Coronary artery (tissue), 2 donors: ENCODE measurements around the gene PKP1.

Experiments
- DNase-seq: peaks from one replicate; pipeline ENCODE4 v3.0.0-alpha.2; 2017; ENCODE audit warnings: low spot score
- H3K27ac ChIP-seq, 2 donors: fragments of 200-600 bp; sonication (generic); one replicate each; pipeline ENCODE4 v1.5.1; 2016 to 2019
- H3K4me3 ChIP-seq: fragments of 200-600 bp; sonication (generic); 2 replicates; pipeline ENCODE4 v1.5.1; 2016; ENCODE audit warnings: mild to moderate bottlenecking, moderate library complexity
- TF ChIP-seq, protein P1 (sequence below): fragments of 200-600 bp; sonication (generic); IDR thresholded peaks from one replicate; pipeline ENCODE4 v1.5.1; 2019; ENCODE audit warnings: antibody characterized with exemption

PKP1 gene

DNA sequence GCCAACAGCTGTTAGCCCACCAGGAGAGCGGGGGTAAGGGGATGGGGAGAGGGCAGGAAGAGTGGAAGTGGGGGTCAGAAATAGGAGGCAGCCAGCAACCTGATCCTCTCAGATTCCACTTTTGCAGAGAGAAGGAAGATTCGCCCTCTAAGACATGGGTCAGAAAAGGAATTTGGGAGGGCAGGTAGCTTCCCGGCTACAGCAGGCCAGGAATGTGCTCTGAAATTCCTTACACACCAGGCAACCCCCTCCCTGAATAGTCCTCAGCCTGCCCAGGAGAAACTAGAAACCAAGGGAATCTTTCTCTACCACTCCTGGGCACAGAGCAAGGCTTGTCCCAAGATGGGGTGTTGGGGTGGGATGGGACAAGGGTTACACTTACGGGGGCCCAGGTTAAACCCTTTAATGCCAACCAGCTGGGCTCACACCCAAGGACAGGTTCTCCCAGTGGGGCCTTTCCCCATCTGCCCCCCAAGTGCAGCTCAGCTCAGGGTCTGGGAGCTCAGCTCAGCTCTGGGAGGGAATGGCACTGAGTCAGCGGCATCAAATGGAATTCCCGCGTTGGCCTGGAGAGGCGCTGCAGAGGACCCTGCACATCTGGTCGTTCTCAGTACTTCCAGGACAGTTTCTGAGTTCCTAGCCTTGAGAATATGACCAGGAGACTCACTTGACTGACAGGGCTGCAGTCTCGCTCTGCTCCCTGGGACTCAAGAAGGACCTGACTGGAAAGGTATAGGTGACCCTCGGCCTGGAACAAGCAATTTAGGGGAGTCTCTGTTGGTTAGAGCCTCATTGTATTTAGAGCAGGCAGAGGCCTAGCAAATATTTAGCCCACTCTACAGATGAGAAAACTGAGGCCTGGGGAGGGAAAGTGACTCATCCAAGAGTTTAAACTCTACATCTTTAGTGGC, 93.4 kb downstream of the PKP1 start:
- H3K27ac ChIP-seq, result peak overlapping the region in 1 of 2 donors; percentile 28
- no peak for DNase-seq
- H3K4me3 ChIP-seq, result peak overlapping the region; percentile 14
- TF ChIP-seq, protein P1, sequence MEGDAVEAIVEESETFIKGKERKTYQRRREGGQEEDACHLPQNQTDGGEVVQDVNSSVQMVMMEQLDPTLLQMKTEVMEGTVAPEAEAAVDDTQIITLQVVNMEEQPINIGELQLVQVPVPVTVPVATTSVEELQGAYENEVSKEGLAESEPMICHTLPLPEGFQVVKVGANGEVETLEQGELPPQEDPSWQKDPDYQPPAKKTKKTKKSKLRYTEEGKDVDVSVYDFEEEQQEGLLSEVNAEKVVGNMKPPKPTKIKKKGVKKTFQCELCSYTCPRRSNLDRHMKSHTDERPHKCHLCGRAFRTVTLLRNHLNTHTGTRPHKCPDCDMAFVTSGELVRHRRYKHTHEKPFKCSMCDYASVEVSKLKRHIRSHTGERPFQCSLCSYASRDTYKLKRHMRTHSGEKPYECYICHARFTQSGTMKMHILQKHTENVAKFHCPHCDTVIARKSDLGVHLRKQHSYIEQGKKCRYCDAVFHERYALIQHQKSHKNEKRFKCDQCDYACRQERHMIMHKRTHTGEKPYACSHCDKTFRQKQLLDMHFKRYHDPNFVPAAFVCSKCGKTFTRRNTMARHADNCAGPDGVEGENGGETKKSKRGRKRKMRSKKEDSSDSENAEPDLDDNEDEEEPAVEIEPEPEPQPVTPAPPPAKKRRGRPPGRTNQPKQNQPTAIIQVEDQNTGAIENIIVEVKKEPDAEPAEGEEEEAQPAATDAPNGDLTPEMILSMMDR, result no peak

DNA sequence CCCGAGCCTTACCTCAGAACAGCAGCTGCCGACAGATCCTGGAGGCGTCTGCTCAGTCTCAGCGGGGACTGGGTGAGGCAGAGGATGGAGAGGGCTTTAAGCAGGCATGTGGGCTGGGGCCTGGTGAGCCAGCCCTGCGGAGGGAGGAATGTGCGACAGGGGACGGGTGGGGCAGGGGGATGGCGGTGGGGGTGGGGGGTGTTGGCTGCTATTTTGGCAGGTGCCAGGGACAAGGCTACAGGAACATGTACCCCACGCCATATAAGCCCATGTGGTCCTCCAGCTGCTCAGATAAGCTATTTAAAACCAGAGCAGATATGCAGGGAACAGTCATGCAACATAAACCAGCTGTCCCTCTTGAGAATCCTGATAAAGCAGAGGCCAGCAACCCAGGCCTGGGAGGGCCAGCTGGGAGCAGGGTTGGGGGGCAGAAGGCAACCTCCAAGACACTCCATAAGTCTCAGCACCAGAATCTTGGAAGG, 94.3 kb downstream of the PKP1 start, which contains the start of gene TNNT2:
TNNT2 (minus strand) TSS at position 70 of the 482 bp plus-strand sequence. CDS start 4,426 bp downstream, outside the sequence.
- TF ChIP-seq, protein P1, result no peak
- H3K4me3 ChIP-seq, result peak within 1 kb of the TSS; percentile 14
- no peak for DNase-seq
- H3K27ac ChIP-seq, result peak within 1 kb of the TSS in 1 of 2 donors; percentile 28

DNA sequence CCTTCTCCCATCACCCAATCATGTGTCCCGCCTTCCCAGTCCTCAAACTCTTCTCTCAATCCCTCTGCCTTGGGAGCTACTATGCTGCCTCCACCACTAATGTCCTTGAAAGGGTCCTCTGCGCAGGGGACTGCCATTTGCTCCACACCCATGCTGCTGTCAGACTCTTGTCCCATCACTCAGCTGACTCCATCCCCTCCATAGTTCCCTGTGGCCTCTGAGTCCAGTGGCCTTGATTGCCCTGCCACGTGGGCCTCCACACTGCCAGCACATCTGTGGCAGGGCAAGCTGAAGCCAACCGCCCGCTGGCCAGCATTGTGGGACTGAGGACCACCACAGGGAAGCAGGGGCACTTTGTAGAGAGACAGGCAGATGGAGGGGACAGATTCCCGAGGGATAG, 95.5 kb downstream of the PKP1 start:
- TF ChIP-seq, protein P1, result no peak
- Histone ChIP-seq H3K27ac (no peak overlapping the region), H3K4me3 (no peak overlapping the region)
- DNase-seq, result no peak

DNA sequence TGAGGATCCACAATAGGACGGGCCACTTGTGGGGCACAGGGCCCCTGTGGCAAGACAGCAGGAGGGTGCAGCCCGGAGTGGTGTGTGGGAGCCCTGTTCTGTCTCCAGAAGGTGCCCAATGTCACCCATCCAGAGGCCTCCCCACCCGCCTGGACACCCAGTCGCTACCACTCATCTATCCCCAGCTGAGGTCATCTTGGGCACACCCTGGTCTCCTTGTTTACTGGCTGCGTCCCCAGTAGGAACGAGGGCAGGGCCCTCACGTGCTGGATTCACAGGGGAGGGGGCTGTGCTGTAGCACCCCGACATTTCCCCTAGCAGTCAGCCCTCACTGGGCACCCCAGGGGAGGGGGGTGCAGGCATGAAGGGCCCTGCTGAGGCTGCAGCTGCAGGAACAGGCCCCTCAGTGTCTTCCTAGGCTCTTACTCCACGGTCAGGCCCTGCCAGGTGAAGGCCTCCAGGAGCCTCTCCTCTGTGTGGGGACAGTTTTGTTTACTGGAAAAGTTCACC, 96.5 kb downstream of the PKP1 start:
- TF ChIP-seq, protein P1, result no peak
- H3K4me3 ChIP-seq, result no peak overlapping the region
- no peak for DNase-seq
- no peak overlapping the region for H3K27ac ChIP-seq

DNA sequence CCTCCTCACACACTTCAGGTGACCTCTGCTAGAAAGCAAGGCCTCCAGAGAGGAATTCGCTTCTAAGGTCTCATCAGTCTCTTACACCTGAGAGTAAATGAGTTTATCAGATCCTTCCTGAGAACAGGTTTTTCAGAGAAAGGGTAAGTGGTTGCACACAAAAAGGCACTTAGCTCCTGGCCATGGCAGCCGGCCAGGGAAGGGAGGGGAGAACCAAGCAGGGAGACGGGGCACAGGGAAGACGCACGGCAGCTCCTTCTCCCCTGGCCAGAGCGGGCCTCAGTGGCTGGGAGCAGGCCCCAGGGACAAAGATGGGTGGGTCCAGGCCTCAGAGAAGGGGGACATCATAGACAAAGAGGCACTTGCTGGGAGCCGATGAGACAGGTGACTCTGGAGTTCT, 97.8 kb downstream of the PKP1 start:
- DNase-seq, result no peak
- no peak overlapping the region for H3K27ac ChIP-seq
- TF ChIP-seq, protein P1, result no peak
- no peak overlapping the region for H3K4me3 ChIP-seq
